Iris pigment epithelial cell (primary cell): ENCODE results near the gene AKAP11.
A peak's percentile ranks its signal among the peaks of the same experiment; 100 is the strongest.
"Not testable (repeated sequence)": the region's sequence is repeated elsewhere in the genome, so short reads cannot be mapped to it uniquely, and the experiment has no call there.

ENCODE experiments used
- DNase-seq: peaks from one replicate; pipeline ENCODE4 v3.0.0-alpha.2; 2011; ENCODE audit warnings: low read depth

The AKAP11 gene, protein sequence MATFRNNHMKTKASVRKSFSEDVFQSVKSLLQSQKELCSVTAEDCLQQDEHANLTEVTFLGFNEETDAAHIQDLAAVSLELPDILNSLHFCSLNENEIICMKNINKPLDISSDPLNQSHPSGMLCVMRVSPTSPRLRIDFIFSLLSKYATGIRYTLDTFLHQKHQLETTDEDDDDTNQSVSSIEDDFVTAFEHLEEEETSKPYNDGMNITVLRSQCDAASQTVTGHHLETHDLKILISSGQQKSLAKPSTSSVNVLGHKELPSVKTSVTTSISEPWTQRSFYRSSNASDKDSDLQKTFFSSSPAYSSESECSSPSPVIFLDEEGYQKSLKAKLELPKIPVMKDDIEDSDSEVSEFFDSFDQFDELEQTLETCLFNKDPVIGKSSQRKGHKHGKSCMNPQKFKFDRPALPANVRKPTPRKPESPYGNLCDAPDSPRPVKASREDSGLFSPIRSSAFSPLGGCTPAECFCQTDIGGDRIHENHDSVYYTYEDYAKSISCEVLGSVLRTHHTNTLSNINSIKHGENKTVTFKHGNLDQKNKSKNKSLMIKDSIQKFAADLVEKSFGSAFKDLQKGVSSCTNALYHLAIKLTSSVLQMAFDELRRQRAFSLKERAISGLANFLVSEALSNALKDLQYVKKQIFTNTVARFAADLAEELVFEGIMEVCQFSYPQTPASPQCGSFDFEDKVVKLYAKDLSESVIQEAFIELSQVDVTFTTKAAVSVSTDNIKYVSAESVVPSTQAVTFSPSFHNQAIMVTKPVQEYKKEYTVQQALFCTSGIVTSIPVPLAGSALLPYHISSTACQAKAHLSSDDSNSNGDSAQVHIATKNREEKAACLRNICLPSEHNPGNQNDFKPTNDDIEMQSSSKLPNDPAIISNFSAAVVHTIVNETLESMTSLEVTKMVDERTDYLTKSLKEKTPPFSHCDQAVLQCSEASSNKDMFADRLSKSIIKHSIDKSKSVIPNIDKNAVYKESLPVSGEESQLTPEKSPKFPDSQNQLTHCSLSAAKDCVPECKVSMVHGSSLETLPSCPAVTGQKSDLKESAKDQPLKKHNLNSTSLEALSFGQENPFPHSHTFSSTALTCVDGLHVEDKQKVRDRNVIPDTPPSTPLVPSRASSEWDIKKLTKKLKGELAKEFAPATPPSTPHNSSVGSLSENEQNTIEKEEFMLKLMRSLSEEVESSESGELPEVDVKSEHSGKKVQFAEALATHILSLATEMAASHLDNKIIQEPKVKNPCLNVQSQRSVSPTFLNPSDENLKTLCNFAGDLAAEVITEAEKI (N-terminal part only)

DNA sequence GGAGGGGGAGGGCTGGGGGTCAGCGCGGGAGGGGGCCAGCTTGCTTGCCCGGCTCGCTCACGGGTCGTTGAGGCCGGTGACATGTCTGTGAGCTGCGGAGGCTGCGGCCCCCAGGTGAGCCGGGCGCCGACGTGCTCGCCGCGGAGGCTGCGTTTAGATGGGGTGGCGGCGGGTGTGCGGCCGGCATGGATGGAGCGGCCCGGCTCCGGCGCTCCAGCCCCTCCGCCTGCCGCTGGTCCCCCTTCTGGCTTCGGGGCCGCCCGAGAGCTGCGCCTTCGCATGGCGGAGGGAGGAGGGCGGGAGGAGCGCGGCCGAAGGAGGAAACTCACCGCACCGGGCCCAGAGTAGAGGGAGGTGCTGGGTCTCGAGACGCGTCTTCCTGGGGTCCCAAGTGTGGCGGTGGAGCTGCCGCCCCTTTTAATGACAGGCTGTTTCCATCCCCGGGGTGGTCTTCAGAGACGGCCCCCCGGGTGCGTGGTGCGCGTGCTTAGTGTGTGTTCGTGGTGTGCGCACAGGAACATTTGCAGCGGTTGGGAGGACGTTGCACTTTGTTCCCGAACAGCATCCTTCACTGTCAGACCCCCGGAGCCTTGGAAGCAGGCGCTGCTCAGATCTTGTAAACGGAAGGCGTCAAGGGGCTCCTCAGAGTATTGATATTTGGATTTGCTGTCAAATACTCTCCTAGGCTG lies at the start of gene AKAP11:
Gene AKAP11 (plus strand): TSS at position 38 of the 689 bp plus-strand sequence. CDS start 14,197 bp downstream, outside the sequence.
- DNase-seq = peak; percentile 41

DNA sequence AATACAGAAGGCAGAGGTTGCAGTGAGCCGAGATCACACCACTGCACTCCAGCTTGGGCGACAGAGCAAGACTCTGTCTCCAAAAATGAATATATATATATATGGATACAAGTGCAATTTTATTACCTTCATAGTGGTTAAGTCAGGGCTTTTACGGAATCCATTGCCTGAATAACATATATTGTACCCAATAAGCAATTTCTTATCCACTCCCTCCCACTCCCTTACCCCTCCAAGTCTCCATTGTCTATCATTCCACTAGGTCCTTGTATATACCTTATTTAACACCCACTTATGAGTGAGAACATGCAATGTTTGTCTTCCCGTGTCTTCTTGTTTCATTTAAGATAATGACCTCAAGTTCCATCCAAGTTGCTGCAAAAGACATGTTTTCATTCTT lies 48.3 kb upstream of the AKAP11 start:
- DNase-seq = no peak

- peak; percentile 18 for DNase-seq
Observed at GRCh38 chr13:42225051-42225450, 46.9 kb upstream of the AKAP11 start.

DNA sequence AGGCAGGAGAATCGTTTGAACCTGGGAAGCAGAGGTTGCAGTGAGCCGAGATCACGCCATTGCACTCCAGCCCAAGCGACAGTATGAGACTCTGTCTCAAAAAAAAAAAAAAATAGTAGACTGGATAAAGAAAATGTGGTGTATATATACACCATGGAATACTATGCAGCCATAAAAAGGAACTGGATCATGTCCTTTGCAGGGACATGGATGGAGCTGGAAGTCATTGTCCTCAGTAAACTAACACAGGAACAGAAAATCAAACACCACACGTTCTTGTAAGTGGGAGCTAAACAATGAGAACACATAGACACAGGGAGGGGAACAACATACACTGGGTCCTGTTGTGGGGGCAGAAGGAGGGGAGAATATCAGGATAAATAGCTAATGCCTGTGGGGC lies 45.2 kb upstream of the AKAP11 start:
- DNase-seq = not testable (repeated sequence)

- no peak for DNase-seq
Observed at GRCh38 chr13:42228527-42228926, 43.4 kb upstream of the AKAP11 start.

DNA sequence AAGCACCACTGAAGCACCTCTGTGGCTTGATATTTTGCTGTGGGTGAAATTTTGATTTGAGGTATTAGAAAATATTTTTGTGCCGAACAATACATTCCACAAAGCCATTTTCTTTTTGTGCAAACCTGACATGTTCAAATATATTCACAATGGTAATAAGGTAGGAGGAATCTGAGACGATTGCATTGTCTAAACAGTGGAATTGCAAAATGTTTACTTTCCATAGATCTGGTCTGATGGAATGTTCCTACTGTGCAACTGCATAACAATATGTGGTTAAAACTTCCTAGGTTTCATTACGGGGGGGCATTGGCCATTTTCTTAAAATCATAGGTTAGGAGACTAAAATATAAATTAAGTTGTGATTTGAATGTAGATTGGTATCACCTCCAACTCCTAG lies 42.7 kb upstream of the AKAP11 start:
- DNase-seq = peak; percentile 53

DNA sequence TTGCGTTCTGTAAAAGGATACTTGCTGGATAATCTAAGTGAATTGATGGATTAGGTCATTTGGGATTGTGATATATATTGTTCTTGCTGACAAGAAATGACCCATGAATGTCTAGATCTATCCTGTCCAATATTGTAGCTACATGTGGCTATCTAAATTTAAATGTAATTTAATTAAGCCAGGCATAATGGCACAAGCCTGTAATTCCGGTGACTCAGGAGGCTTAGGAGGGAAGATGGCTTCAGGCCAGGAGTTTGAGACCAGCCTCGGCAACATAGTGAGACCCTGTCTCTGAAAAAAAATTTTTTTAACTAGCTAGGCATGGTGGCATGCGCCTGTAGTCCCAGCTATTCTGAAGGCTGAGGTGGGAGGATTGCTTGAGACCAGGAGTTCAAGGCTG lies 39.3 kb upstream of the AKAP11 start:
- no peak for DNase-seq

- DNase-seq = peak; percentile 58
Observed at GRCh38 chr13:42233726-42234125, 38.2 kb upstream of the AKAP11 start.

DNA sequence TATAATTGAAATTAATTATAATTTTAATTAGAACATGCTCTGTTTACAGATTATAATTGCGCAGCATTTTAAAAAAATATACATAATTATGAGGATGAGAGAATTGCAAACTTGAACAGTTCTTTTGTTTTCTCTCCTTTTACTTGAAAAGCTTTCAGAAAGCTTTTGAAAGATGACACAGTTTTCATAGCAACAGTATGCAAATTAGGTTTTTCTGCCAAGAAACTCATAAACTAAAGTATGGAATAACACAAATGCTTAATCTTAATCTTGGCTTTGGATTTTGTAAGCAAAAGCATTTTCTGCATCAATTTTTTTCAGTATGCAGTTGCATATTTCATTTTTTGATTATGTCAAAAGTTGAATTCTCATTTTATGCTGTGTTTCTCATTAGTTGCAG lies 32.8 kb upstream of the AKAP11 start:
- DNase-seq = no peak

DNA sequence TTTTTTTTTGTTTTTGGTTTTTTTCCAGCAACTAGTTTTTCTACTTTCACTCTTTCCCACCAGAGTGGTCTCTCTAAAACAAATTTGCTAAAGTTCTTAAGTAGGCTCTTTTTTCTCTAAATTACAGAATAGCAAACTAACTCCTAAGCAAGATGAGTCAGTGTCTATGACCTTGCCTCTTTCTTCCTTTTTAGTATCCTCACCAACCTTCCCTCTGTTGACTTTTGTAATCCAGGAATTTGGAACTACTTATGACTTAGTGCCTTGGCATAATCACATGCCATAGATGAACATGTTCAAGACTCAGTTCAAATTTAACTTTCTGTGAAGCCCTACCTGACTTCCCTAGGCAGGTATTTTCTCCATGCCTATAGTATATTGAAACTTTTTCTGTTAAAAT lies 32.3 kb upstream of the AKAP11 start:
- DNase-seq = peak; percentile 26

- no peak for DNase-seq
Observed at GRCh38 chr13:42246541-42246940, 25.4 kb upstream of the AKAP11 start.

- DNase-seq = peak; percentile 34
Observed at GRCh38 chr13:42247883-42248282, 24.1 kb upstream of the AKAP11 start.

DNA sequence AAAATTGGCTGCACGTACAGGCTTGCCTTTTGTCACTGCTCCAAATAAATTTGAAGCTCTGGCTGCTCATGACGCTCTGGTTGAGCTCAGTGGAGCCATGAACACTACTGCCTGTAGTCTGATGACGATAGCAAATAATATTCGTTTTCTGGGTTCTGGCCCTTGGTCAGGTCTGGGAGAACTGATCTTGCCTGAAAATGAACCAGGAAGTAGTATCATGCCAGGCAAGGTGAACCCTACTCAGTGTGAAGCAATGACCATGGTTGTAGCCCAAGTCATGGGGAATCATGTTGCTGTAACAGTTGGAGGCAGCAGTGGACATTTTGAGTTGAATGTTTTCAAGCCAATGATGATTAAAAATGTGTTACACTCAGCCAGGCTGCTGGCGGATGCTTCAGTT lies 16.1 kb upstream of the AKAP11 start:
- no peak for DNase-seq

DNA sequence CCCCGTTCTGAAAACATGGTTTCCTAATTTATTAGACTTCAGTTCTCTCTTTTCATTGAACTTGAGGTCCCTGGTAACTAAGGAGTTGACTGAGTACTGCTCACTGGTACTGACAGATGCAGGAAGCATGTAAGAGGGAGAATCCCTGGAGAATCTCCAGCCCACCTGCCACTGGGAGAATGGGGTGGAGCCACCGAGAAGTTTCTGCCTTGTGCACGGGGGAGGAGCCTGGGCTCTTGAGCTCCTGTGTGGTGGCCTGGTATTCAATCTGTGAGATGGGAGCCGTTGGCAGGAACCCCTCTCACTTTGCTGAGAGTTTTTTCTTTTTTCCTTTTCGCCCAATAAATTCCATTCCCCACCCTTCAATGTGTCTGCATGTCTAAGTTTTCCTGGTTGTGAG lies 13.2 kb upstream of the AKAP11 start:
- DNase-seq = no peak

- DNase-seq = no peak
Observed at GRCh38 chr13:42259515-42259914, 12.4 kb upstream of the AKAP11 start.

- no peak for DNase-seq
Observed at GRCh38 chr13:42260903-42261654, 10.9 kb upstream of the AKAP11 start.

GRCh38 chr13:42266473-42266872 lies 5.5 kb upstream of the AKAP11 start:
- peak; percentile 84 for DNase-seq

GRCh38 chr13:42270160-42270856 lies 1.6 kb upstream of the AKAP11 start:
- no peak for DNase-seq

GRCh38 chr13:42270857-42271215 lies 1.1 kb upstream of the AKAP11 start:
- DNase-seq = no peak
